K562 treated with DMSO at 1 percent for 24 hours (cell line): ENCODE data around the gene CHST2. TPM values are rescaled to one million over a fixed set of nuclear protein-coding genes. Genes with fewer than 3 reads are reported as not detected.

Source experiments
- total RNA-seq: library from RNA; unstranded; fragments of 300-600 nt; gene quantifications from 2 replicates; pipeline ENCODE4 v1.2.3, GENCODE V29; 2022; ENCODE audit warnings: low read depth; ENCODE audit not compliant: insufficient read depth

CHST2 gene
- 37.5 and 39.1 TPM in 2 replicates for total RNA-seq

DNA sequence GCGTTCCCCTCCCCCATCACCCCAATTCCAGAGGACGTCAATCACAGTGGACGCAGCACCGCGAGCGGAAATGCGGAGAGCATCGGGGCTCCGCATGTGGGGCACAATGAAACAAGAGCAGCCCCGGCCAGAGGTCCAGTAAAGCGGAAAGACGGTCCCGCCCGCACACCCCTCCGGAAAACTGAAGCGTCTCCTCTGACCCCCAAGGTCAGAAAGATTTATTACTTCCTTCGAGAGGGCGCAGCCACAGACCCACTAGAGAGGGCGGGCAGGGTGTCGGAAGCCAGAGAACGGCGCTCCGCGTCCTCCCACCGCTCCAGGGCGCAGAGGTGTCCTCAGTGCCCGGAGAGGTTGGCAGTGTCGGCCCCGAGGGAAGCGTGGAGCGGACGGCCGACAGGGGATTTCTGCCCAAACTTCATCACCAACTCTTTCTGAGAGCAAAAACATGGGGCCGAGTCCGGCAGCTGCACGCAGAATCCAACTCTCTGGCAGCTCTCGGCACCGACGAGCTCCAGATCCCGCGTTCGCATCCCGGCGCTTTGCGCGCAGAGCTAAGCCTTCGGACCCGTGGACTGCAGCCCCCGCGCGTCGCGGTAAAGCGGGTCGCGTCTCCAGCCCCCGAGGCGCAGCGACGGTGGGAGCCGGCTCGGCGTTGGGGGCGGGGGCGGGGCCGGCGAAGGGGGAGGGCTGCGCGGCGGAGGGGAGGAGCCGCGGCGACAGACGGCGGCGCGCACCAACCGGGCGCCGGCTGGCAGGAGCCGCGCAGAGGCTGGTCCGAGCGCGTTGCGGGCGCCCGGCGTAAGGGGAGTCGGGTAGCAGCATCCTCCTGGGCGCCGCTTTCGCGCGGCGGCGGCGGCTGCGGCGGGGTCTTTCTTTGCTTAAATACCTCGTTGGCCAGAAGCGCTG lies at the start of gene CHST2:
Gene CHST2, plus strand, starts transcription at position 763 of the 906 bp plus-strand sequence. CDS start 1,046 bp downstream, outside the sequence.

Other genes starting within 250 kb of the CHST2 start
- 0.43 TPM in 1 of 2 replicates, not detected in the other for gene PCOLCE2, start 230.7 kb upstream of the CHST2 start, total RNA-seq
- gene PAQR9, start 156.1 kb upstream of the CHST2 start, total RNA-seq, result 0.42 and 0.95 TPM in 2 replicates
- gene U2SURP, start 118.2 kb upstream of the CHST2 start, total RNA-seq, result 24.6 TPM in 2 replicates